Stimulated activated CD4-positive, alpha-beta T cell treated with anti-CD3 and anti-CD28 coated beads, Interleukin-15, amount 100 ng/mL, for 24 hours (primary cell): Measurements from ENCODE around the gene GORASP1.

ENCODE experiments used
- DNase-seq: peaks from one replicate; pipeline ENCODE4 v3.0.0-alpha.2; 2020

Gene GORASP1

DNA sequence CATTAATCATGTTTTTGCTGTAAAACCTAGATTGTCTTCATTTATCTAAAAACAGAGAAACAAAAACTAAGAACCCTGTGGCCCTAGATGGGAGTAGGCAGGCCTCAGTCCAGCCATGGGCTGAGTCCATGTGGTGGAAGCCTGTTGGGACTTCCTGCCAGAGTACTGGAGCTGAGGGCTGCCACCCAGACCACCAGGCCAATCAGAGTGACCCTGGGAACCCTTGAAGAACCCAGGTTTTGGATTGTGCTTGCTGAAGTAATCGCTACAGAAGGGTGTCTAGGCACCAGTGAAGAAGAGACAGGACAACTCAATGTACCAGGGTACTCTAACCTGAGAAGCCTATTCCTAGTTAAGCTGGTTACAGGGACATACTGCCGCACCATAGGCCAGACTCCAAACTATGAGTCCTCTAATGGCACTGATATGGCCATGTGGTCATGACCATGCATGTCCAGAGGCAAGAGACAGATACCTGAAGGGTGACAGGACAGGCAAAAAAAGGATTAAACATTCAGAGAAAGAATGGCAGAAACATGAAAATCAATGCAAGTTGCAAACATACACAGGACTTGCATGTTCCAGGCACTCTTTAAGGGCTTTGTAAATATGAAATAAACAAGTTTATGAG lies 33.0 kb upstream of the GORASP1 start:
- no peak for DNase-seq

DNA sequence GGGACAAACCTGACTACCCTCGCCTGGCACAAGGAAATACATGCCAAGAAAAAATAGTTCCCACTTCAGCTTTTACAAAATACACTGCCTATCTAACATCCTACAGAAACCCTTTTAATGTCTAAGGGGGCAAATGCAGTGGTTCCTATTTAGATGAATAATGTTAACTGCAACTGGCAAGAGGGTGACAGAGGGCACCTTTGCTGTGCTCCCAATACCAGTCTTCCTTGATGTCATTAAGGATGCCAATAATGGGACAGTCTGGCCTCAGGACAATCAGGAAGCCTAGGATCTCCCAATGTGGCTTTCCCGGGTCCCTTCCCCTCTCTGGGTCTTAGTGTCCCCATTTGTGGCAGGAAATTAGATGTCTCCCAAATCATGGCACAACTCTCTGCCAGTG lies 32.0 kb upstream of the GORASP1 start:
- no peak for DNase-seq

DNA sequence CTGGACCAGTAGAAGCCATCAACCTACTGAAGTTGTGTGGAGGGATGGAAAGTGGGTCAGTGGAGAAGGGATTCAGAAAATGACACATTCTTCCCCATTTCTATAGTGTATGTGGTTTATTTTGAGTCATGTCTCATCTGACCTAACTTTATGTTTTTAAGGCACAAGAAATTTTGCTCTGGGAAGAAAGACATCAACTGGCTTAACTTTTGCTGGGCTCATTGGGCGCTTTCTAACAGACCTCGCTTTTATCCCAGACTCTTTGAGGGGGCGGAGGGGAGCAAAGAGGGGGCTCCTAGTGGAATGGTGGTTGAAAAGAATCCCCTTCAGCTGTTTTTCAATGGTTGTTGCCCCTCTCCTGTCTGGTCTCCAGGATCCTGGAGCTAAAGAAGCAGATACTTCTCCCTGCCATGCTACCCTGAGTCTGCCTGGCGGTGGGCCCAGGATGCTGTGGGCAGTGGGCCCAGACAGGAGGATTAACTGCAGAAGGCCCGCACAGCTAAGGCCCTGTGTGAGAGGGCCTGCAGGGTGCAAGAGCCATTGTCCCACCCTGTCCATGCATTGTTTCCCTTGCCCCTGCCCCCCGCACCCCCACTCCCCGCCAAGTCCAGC lies 31.5 kb upstream of the GORASP1 start:
- no peak for DNase-seq

DNA sequence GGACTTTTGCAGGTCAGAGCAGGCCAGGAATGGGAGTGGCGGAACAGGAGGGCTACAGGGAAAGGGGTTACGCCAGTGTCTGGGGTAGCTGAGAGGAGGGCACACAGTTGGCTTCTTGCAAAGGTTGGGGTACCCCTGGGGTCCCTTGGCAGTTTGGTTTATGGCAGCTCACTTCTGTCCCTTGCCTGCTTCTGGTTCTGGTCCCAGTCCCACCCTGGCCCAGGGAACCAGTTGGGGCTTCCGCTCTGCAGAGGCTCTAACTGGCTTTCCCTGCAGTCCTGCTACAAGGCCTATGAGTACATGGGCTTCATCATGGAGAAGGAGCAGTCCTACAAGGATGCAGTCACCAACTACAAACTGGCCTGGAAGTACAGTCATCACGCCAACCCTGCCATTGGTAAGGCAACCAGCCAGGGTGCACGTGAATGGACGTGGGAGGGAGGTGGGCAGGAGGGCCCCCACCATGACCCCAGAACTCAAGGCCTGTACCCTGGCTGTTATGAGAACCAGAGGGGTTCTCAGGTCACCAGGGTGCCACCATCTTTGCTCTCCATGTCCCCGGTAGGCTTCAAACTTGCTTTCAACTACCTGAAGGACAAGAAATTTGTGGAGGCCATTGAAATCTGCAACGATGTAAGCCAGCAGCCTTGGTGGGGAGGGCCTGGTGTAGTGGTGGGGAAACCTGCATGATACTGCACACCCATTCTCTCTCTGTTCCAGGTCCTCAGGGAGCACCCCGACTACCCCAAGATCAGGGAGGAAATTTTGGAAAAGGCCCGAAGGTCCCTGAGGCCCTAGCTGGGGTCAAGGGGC lies 30.8 kb upstream of the GORASP1 start:
- DNase-seq, result no peak

DNA sequence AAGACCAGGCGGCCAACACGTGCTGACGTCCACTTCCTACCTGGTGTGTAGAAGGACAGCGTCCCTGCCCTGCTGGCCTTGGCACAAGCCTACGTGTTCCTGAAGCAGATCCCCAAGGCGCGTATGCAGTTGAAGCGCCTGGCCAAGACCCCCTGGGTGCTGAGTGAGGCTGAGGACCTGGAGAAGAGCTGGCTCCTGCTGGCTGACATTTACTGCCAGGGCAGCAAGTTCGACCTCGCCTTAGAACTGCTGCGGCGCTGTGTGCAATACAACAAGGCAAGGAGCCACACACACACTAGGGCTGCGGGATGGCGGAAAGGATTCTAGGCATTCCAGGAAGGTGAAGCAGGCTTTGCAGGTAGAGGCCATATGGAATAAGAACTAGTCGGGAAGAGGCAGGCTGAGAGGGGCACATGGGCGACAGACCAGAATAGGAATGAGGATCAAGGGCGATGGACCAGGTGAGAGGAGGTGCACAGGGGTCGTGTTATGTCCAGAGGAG lies 30.1 kb upstream of the GORASP1 start:
- DNase-seq, result no peak

DNA sequence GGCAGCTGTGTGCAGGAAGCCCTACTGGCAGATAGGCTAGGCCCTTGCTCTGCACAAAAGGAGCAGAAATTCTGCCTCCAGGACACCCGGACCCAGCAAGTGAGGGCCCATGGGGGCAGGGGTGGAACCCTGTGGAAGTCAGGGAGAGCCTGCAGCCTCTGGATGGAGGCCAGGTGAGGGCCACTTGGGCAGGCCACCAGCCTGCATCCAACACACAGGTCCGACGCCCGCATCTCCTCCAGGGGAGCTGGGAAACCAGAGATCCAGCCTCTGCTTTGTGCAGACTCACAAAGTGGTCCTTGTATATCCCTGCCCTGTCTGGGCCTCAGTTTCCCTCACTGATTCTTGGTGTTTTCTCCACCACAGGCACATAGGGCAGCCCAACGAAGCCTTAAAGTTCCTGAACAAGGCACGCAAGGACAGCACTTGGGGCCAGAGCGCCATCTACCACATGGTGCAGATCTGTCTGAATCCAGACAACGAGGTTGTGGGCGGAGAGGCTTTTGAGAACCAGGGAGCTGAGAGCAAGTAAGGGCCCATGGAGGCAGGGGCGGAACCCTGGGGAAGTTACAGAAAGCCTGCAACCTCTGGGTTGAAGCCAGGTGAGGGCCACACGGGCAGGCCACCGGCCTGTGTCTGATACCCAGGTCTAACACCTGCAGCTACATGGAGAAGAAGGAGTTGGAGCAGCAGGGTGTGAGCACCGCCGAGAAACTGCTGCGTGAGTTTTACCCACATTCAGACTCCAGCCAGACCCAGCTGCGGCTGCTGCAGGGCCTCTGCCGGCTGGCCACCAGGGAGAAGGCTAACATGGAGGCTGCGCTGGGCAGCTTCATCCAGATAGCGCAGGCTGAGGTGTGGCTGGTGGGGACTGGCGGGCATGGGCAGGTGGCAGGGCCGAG lies 29.4 kb upstream of the GORASP1 start:
- DNase-seq, result no peak

DNA sequence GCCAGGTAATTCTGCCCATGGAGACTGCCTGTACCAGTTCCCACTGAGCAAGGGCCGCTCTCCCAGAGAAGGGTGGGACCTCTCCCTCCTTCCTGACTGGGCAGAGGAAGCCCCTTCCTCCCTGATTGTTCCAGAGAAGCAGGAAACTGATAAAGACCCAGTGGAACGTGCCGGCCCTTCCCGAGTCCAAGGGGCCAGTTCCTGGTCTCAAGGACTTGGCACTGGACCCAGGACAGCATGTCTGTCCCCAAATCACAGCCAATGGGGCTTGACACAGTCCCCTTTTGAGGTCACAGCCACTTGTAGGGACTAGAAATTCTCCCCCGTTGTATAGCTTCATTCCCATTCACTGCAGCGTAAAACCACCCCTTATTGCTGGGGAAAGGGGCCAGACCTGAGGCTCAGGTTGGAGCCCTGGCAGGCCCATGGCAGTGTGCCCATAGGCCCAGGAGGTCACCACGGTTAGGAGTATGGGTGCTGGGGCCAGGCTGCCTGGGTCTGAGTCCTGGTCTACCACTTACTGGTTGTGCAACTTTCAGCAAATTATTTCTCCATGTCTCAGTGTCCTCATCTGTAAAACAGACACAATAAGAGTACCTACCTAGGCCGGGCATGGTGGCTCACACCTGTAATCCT lies 27.9 kb upstream of the GORASP1 start:
- DNase-seq, result no peak

DNA sequence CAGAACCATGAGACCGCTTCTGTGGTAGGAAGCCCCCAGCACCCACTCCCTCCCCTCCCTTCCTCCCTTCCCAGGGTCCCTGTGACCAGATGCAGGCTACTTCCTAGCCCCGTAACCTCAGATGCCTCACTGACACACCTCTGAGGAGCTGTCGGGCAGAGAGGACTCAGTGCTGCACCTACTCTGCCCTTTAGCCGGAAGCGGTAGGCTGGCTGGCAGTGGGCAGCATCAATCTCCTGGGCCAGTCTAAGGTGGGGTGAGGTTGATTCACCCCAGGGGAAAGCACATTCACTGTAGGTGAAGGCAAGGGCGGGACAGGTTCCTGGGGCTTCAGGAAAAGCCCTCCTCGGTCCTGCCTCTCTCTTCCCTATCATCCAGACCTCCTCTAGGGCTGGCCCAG lies 26.9 kb upstream of the GORASP1 start:
- no peak for DNase-seq

DNA sequence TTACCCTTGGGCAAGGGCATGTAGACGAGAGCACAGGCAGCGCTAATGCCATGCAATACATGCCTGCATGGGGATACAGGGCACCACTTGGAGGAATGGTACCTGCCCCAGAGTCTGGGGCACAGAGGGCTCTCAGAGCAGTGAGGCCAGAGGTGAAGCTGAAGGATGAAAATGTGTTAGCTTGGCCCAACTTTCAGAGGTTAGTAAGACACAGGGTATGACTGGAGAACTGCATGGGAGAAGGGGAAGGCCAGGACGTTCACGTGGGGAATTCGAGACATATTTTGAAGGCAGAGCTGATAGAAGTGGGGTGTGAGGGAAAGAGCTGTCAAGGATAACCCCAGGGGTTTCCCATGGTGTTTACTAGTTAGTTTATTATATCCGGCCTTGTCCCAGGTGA lies 26.4 kb upstream of the GORASP1 start:
- no peak for DNase-seq

DNA sequence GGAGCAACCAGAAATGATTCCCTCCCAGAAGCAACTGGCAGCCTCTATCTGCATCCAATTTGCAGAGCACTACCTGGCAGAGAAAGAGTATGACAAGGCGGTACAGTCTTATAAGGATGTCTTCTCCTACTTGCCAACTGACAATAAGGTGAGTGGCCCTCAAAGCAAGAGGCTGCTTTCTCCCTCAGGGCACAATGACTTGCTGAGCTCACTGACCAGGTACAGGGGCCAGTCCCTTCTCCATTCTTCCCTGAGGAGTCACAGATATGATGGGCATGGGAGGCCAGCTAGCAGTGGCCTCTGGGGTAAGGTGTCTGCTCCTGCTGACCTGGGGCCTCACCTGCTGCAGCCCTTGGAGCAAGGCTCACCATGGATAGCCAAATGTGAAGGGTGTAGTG lies 25.7 kb upstream of the GORASP1 start:
- no peak for DNase-seq

DNA sequence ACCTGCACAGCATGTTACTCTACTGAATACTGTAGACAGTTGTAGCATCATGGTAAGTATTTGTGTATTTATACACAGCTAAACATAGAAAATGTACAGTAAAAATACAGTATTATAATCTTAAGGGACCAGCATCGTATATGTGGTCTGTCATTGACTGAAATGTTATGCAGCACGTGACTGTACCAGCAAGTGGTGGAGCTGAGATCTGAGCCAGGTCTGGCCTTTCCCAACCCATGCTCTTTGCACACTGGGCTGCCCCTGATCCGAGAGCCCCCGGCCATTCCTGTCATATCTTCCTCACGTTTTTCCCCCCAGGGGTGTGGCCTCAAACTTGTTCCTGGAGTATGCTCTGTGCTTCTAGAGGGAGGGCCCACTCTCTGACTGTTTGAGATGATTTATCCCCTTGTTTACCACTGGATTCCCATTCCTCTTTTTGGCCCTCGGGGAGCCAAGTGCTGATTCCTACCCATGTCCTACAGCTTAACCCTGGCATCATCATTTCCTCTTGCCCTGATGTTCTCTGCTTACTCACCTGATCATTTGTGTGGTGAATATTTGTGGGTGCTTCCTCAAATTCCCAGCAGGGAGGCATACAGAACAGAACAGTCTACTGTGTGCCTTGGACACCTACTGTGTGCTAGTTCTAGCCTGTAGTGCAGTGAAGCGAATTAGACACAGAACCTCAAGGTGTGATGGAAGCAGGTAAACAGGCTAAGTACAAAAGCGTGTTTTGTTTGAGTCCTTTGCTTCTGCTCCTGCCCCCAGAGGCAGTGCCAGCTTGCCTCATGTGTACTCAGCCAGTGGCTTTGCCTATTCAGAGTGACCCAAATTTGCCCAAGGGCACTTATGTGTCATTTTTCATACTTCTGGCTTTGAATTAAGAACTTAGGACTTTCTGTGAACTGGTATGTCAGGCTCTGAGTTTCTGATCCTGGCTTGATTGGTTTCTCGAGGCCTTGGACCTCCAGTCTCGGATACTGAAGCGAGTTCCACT lies 25.0 kb upstream of the GORASP1 start:
- no peak for DNase-seq

DNA sequence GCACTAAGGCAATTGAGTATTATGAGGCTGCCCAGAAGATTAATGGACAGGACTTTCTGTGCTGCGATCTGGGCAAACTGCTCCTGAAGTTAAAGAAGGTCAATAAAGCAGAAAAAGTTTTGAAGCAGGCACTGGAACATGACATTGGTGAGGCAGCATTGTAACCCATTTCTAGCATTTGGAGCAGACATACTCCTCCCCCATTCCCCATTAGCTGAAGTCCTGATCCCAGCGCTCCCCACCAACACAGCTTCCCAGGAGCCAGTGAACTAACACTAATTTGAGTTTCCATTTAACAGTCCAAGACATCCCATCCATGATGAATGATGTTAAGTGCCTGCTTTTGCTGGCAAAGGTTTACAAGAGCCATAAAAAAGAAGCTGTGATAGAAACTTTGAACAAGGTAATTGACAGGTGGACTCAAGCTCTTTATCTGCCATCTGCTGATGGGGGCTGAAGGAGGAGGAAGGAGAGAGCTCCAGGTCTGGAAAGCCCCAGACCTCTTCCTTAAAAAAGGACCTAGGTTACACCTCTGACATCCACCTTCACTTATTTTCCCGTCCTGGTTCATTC lies 23.4 kb upstream of the GORASP1 start:
- DNase-seq, result no peak

DNA sequence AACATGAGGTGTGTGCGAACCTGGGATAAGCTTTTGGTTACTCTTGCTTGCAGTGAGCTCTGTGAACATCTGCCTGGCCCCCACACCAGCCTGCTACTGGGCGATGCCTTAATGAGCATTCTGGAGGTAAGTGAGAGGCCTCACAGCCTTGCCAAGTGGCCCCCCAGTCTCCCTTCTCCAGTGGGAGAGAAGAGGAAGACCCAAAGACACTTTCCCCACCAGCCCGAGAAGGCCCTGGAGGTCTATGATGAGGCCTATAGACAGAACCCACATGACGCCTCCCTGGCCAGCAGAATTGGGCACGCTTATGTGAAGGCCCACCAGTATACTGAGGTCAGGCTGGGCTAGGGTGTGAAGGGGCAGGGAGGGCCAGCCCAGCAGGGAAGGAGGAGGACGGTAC lies 22.6 kb upstream of the GORASP1 start:
- no peak for DNase-seq

DNA sequence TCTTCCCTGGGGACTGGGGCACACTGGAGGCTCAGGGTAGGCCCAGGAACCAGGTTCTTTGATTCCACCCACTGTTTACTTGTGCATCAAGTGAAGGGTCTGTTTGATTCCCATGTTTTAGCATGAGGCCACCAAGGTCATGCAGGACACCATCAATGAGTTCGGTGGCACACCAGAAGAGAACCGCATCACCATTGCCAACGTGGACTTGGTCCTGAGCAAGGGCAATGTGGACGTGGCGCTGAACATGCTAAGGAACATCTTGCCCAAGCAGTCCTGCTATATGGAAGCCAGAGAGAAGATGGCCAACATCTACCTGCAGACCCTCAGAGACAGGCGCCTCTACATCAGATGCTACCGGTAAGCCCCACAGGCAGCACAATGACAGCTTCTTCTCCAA lies 21.5 kb upstream of the GORASP1 start:
- DNase-seq, result no peak

DNA sequence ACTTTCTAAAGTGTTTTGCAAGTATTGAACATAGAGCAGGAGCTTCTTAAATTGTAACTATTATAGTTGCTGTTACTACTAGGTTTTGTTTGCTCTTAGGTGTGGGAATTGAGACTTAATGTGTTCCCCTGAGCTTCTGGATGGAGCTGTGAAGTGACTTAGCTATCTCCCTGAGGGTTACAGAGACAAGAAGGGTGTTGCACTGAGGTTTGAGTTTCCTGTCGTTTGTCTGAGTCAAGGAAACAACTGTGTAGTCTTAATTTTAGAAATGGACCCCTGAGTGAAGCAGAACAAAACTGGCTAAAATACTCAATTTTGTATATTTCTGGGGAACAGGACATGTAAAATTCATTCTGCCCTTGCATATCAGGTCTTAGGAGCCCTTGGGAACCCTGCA lies 20.5 kb upstream of the GORASP1 start:
- no peak for DNase-seq

DNA sequence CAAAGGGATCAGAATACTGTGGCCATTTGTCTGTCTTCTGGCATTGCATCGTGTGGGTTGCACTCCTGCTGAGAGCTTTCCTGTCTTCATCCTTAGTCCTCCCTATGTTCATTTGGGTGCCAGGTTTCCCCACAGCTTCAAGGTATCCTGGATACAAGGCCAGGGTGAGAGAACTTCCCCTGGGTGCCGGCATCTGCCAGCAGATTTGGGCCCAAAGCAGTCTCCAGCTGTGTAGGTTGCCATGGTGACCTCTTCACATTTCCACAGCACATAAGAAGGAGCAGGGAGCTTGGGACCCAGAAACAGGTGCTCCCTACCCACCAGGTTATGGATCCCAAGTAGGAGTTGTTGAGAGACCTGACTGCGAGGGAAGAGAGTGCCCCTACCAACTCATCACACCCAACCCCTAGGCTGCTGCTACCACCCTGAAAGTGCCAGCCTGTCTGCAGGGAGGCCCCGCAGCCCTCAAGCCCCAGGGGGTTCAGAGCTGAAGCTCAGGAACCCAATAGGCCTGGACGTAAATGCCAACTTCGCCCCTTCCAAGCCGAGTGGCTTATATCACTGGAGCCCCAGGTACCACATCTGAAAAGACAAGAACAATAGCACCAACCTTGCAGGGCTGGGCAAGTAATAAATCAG lies 20.0 kb upstream of the GORASP1 start:
- DNase-seq, result no peak

DNA sequence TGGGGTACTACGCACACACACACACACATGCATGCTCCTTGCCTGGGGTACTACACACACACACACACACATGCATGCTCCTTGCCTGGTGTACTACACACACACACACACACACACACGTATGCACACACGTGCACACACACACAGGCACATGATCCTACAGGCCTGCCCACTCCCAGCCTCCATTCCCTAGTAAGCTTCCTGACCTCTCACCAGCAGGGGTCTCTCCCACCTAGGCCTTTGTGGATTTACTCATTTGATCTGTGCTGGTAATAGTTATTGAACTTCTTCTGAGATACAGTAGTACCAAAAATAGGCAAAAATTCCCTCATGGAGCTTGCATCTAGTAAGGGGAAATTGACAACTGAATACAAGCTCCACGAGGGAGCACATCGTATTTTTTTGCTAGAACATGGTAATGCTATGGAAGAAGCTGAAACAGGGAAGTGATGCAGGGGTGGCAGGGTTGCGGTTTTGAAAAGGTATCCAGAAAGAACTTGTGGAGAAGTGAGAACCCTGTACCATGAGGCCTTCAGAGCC lies 19.2 kb upstream of the GORASP1 start:
- DNase-seq, result peak; percentile 47

DNA sequence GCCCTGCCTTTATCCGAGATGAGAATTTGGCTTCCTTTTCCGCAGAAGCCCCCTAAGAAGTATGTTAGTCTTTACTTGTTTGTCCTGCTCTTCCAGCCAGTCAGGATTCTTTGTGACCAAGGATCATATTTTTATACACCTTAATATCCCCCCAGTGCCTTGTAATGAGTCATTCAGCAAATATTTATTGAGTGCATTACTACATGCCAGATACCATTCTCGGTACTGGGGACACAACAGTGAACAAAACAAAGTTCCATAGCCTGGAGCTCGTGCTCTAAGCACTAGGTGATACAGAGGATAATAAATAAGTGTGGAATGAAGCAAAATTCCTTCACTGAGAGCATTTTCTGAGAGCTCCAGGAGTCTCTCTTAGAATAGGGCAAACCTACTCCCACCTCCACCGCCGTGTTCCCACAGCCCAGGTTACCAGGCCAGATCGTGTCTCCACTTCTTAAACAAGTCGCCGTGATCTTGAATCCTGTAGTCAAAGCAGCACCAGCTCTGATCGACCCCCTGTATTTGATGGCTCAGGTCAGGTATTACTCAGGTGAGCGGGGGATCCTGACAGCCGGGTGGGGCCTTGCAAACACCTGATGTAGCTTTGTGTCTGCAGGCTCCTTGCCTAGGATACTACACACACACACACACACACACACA lies 18.5 kb upstream of the GORASP1 start:
- DNase-seq, result no peak
